ENCODE data around the gene PMIS2. TPM values are rescaled to one million over a fixed set of nuclear protein-coding genes. Genes with fewer than 3 reads are reported as not detected.
"Not testable (repeated sequence)": the region's sequence is repeated elsewhere in the genome, so short reads cannot be mapped to it uniquely, and the experiment has no call there.

The PMIS2 gene
- total and polyA plus RNA-seq, 2 of the 8 experiments (the other 6 are each of a cell fraction or from before 2014, with no cell fraction given) = not detected

GRCh38 chr19:35595026-35595425 lies 9.1 kb downstream of the PMIS2 start:
- H2BK15ac ChIP-seq (ENCODE audit: low read length); H3K23me2 ChIP-seq (ENCODE audit: low read depth, low read length); H3K4me3 ChIP-seq (ENCODE audit: extremely low read depth in 1 of 4, insufficient read depth in 2 of 4, low read depth in 3 of 4, low read length in 4 of 4); DNase-seq (ENCODE audit: low read depth in 1 of 2, low spot score in 2 of 2); H4K91ac ChIP-seq (replicated peaks; ENCODE audit: insufficient read length, low read length); H2AK5ac ChIP-seq (ENCODE audit: low read depth, low read length); H3K79me1 ChIP-seq (ENCODE audit: low read depth, low read length); H3K23ac ChIP-seq (ENCODE audit: insufficient read length); H3K4me1 ChIP-seq (replicated peaks in 1 of 4; ENCODE audit: control insufficient read depth in 3 of 4, insufficient read depth in 4 of 4, low read length in 3 of 4); H3K56ac ChIP-seq (replicated peaks; ENCODE audit: insufficient read length, low read depth, low read length); FAIRE-seq; H2BK5ac ChIP-seq (ENCODE audit: low read depth, low read length); H3K27ac ChIP-seq (ENCODE audit: low read depth, low read length); H3K27me3 ChIP-seq (replicated peaks in 1 of 4; ENCODE audit: control insufficient read depth in 3 of 4, extremely low read depth in 1 of 4, insufficient read depth in 3 of 4, low read length in 3 of 4); H4K20me1 ChIP-seq (replicated peaks in 1 of 2; ENCODE audit: control insufficient read depth in 1 of 2, insufficient read depth in 2 of 2, low read length in 2 of 2); H2BK120ac ChIP-seq (replicated peaks; ENCODE audit: low read depth, low read length); H3K9me3 ChIP-seq (ENCODE audit: insufficient read depth in 2 of 2, low read depth in 1 of 2, low read length in 1 of 2); H3K4ac ChIP-seq (replicated peaks; ENCODE audit: insufficient read length, low read depth, low read length); H3K36me3 ChIP-seq (ENCODE audit: control insufficient read depth in 2 of 4, insufficient read depth in 4 of 4, low read length in 3 of 4); H3K79me2 ChIP-seq (ENCODE audit: control insufficient read depth in 1 of 2, insufficient read depth in 2 of 2, low read length in 2 of 2); H3K14ac ChIP-seq (ENCODE audit: insufficient read length); H3K4me2 ChIP-seq (ENCODE audit: insufficient read depth in 1 of 2, low read depth in 2 of 2, low read length in 2 of 2); H3K18ac ChIP-seq (ENCODE audit: extremely low read depth, low read length); H2AFZ ChIP-seq (ENCODE audit: low read length); H4K5ac ChIP-seq (ENCODE audit: insufficient read length, low read depth, low read length); H3K9ac ChIP-seq (replicated peaks in 1 of 4; ENCODE audit: extremely low read depth in 1 of 4, low read depth in 3 of 4, low read length in 3 of 4); H2BK20ac ChIP-seq (ENCODE audit: low read length); H2BK12ac ChIP-seq (ENCODE audit: low read depth, low read length); H4K8ac ChIP-seq (ENCODE audit: extremely low read depth, insufficient read depth, low read length): not testable (repeated sequence)
- CTCF ChIA-PET (ENCODE audit: partially characterized antibody) = interaction anchor here (1.3 to 10.2 kb wide), 3 partner anchors 11 to 98 kb away, joined by 4 to 90 read pairs (median 4); no protein-coding TSS in a partner anchor
- POLR2A ChIA-PET (ENCODE audit: partially characterized antibody) = interaction anchor here (1.5 kb wide), 1 partner anchor 11 kb away, joined by 6 read pairs; no protein-coding TSS in a partner anchor
- 70% methylated on average over 3 of the region's 3 CpGs; no CpG with 5 or more reads in 1 of the 2 experiments for WGBS, 2 experiments (ENCODE audit: extremely low coverage in 1 of 2, insufficient coverage in 1 of 2, insufficient read length in 1 of 2, insufficient replicate concordance in 2 of 2, low coverage in 1 of 2, low lambda C conversion rate in 2 of 2, missing lambda C conversion rate in 1 of 2)
